Mesenchymal stem cell (in vitro differentiated cells and primary cell): ENCODE results near the gene PDILT.

Source experiments
- DNase-seq: peaks from one replicate; pipeline ENCODE4 v3.0.0-alpha.2; 2013
- H2AFZ ChIP-seq: one replicate; pipeline ENCODE4 v1.6.1; 2013; ENCODE audit warnings: low read depth, mild to moderate bottlenecking, control low read depth, inconsistent platforms, low read length, moderate library complexity
- H2AK5ac ChIP-seq: 2 replicates; pipeline ENCODE4 v1.6.1; 2013; ENCODE audit warnings: low read length, moderate library complexity, mild to moderate bottlenecking, inconsistent platforms; ENCODE audit not compliant: severe bottlenecking
- H2BK120ac ChIP-seq: one replicate; pipeline ENCODE4 v1.6.1; 2013; ENCODE audit warnings: low read depth, mild to moderate bottlenecking, inconsistent platforms, low read length, moderate library complexity
- H2BK12ac ChIP-seq, 2 experiments: one replicate each; pipeline ENCODE4 v1.6.1; 2013; ENCODE audit warnings: inconsistent platforms in 2 of 2, low read length in 2 of 2, mild to moderate bottlenecking in 2 of 2, moderate library complexity in 2 of 2, control low read depth in 1 of 2
- H2BK15ac ChIP-seq: one replicate; pipeline ENCODE4 v1.6.1; 2013; ENCODE audit warnings: mild to moderate bottlenecking, low read depth, inconsistent platforms; ENCODE audit not compliant: poor library complexity, severe bottlenecking
- H2BK5ac ChIP-seq: 2 replicates; pipeline ENCODE4 v1.6.1; 2013; ENCODE audit warnings: low read depth, mild to moderate bottlenecking, low read length, control low read depth, inconsistent platforms; ENCODE audit not compliant: poor library complexity, severe bottlenecking
- H3K14ac ChIP-seq, 2 experiments: one replicate each; pipeline ENCODE4 v1.6.1; 2013; ENCODE audit warnings: inconsistent platforms in 2 of 2, low read length in 2 of 2, control low read depth in 1 of 2, mild to moderate bottlenecking in 1 of 2, moderate library complexity in 1 of 2
- H3K18ac ChIP-seq, 2 experiments: one replicate each; pipeline ENCODE4 v1.6.1; 2013; ENCODE audit warnings: inconsistent platforms in 2 of 2, low read length in 2 of 2, control low read depth in 1 of 2, low read depth in 1 of 2, mild to moderate bottlenecking in 1 of 2
- H3K23ac ChIP-seq, 2 experiments: one replicate each; pipeline ENCODE4 v1.6.1; 2013; ENCODE audit warnings: inconsistent platforms in 2 of 2, low read length in 2 of 2, mild to moderate bottlenecking in 2 of 2, moderate library complexity in 2 of 2, control low read depth in 1 of 2
- H3K27ac ChIP-seq: 2 replicates; pipeline ENCODE4 v1.5.1; 2013; ENCODE audit warnings: mild to moderate bottlenecking, moderate library complexity, low read length, control low read depth, inconsistent platforms; ENCODE audit not compliant: poor library complexity, severe bottlenecking
- H3K27me3 ChIP-seq, 2 experiments: 2 replicates each; pipeline versions ENCODE4 v1.6.1 to v1.7.0; 2013; ENCODE audit warnings: low read length in 2 of 2, mild to moderate bottlenecking in 2 of 2, moderate library complexity in 2 of 2, control low read depth in 1 of 2, inconsistent platforms in 1 of 2; ENCODE audit not compliant: control insufficient read depth in 1 of 2, insufficient read depth in 1 of 2
- H3K36me3 ChIP-seq, 2 experiments: 2 replicates each; pipeline versions ENCODE4 v1.6.1 to v1.7.0; 2013; ENCODE audit warnings: low read length in 2 of 2, control low read depth in 1 of 2, inconsistent platforms in 1 of 2, low read depth in 1 of 2, mild to moderate bottlenecking in 1 of 2; ENCODE audit not compliant: insufficient read depth in 2 of 2, control insufficient read depth in 1 of 2
- H3K4ac ChIP-seq, 2 experiments: one replicate each; pipeline ENCODE4 v1.6.1; 2013; ENCODE audit warnings: inconsistent platforms in 2 of 2, low read length in 2 of 2, mild to moderate bottlenecking in 2 of 2, moderate library complexity in 2 of 2, control low read depth in 1 of 2, low read depth in 1 of 2
- H3K4me1 ChIP-seq: 2 replicates; pipeline ENCODE4 v1.6.1; 2013; ENCODE audit warnings: low read depth, low read length, control low read depth; ENCODE audit not compliant: control insufficient read depth, insufficient read depth
- H3K4me2 ChIP-seq: 2 replicates; pipeline ENCODE4 v1.6.1; 2013; ENCODE audit warnings: low read length, mild to moderate bottlenecking, inconsistent platforms; ENCODE audit not compliant: poor library complexity, severe bottlenecking
- H3K4me3 ChIP-seq, 2 experiments: 2 replicates each; pipeline versions ENCODE4 v1.5.1 to v1.7.0; 2013; ENCODE audit warnings: low read length in 2 of 2, mild to moderate bottlenecking in 2 of 2, control low read depth in 1 of 2, low read depth in 1 of 2; ENCODE audit not compliant: insufficient read depth in 1 of 2
- H3K79me1 ChIP-seq: replicated peaks from 2 replicates; pipeline ENCODE4 v1.6.1; 2013; ENCODE audit warnings: mild to moderate bottlenecking, control low read depth, low read length, inconsistent platforms; ENCODE audit not compliant: poor library complexity, severe bottlenecking
- H3K9ac ChIP-seq: 2 replicates; pipeline ENCODE4 v1.7.0; 2013; ENCODE audit warnings: mild to moderate bottlenecking, low read length, moderate library complexity
- H3K9me3 ChIP-seq: 2 replicates; pipeline ENCODE4 v1.7.0; 2013; ENCODE audit warnings: mild to moderate bottlenecking, low read length; ENCODE audit not compliant: control insufficient read depth
- H4K8ac ChIP-seq: one replicate; pipeline ENCODE4 v1.6.1; 2013; ENCODE audit warnings: inconsistent platforms, mild to moderate bottlenecking, low read length, moderate library complexity
- H4K91ac ChIP-seq: one replicate; pipeline ENCODE4 v1.6.1; 2013; ENCODE audit warnings: mild to moderate bottlenecking, low read length, inconsistent platforms
- WGBS: methylation state at CpG from one replicate; pipeline ENCODE4 v1.1.7; 2013; ENCODE audit warnings: mixed read lengths; 5-methylcytosine and 5-hydroxymethylcytosine counted together

Gene PDILT

GRCh38 chr16:20331635-20332034, 72.9 kb downstream of the PDILT start:
- H3K27ac ChIP-seq: no peak overlapping the region
- H3K23ac ChIP-seq: no peak overlapping the region
- H2BK120ac ChIP-seq: no peak overlapping the region
- H3K9me3 ChIP-seq: no peaks in the 10 kb centered on the region
- no peaks in the 10 kb centered on the region for H3K79me1 ChIP-seq
- WGBS: 76% methylated on average over 5 of the region's 5 CpGs
- H2BK15ac ChIP-seq: no peak overlapping the region
- H3K14ac ChIP-seq: no peak overlapping the region
- no peak overlapping the region for H3K4me3 ChIP-seq
- H4K8ac ChIP-seq: no peak overlapping the region
- no peak overlapping the region for H3K18ac ChIP-seq
- H3K36me3 ChIP-seq: no peaks in the 10 kb centered on the region
- no peak overlapping the region for H4K91ac ChIP-seq
- H2AFZ ChIP-seq: no peak overlapping the region
- no peak overlapping the region for H2AK5ac ChIP-seq
- no peak overlapping the region for H2BK5ac ChIP-seq
- DNase-seq: no peak
- H3K4me1 ChIP-seq: peaks cover 2% of the 10 kb centered on the region
- no peak overlapping the region for H3K4me2 ChIP-seq
- no peak overlapping the region for H3K9ac ChIP-seq
- H3K27me3 ChIP-seq: peaks cover 0 to 9% of the 10 kb centered on the region in 2 experiments
- H3K4ac ChIP-seq: no peak overlapping the region
- H2BK12ac ChIP-seq: no peak overlapping the region

- H2BK120ac ChIP-seq: no peak overlapping the region
- no peak overlapping the region for H4K91ac ChIP-seq
- no peaks in the 10 kb centered on the region for H3K27me3 ChIP-seq
- H3K14ac ChIP-seq: no peak overlapping the region
- no peak overlapping the region for H2BK12ac ChIP-seq
- WGBS: 60% methylated on average over 4 of the region's 5 CpGs
- DNase-seq: no peak
- no peaks in the 10 kb centered on the region for H3K79me1 ChIP-seq
- no peaks in the 10 kb centered on the region for H3K9me3 ChIP-seq
- peaks cover 2% of the 10 kb centered on the region for H3K4me1 ChIP-seq
- no peaks in the 10 kb centered on the region for H3K36me3 ChIP-seq
- H2BK5ac ChIP-seq: no peak overlapping the region
- H3K9ac ChIP-seq: no peak overlapping the region
- no peak overlapping the region for H2AFZ ChIP-seq
- no peak overlapping the region for H3K27ac ChIP-seq
- H3K4me3 ChIP-seq: no peak overlapping the region
- no peak overlapping the region for H2AK5ac ChIP-seq
- no peak overlapping the region for H3K18ac ChIP-seq
- H3K4ac ChIP-seq: no peak overlapping the region
- no peak overlapping the region for H3K23ac ChIP-seq
- H4K8ac ChIP-seq: no peak overlapping the region
- no peak overlapping the region for H3K4me2 ChIP-seq
- H2BK15ac ChIP-seq: no peak overlapping the region
Measured at GRCh38 chr16:20329392-20330138, 75.0 kb downstream of the PDILT start.

- no peak for DNase-seq
Measured at GRCh38 chr16:20327444-20328041, 77.0 kb downstream of the PDILT start, which contains the start of gene GP2. Gene GP2, minus strand, starts transcription at chr16:20327513. Its CDS starts 1,082 bp downstream, at chr16:20326431.

GRCh38 chr16:20326321-20326720, 78.2 kb downstream of the PDILT start:
- Histone ChIP-seq H3K4me1 (no peaks in the 10 kb centered on the region), H3K4me2 (no peak overlapping the region), H2BK15ac (no peak overlapping the region), H3K27ac (no peak overlapping the region), H2BK12ac (no peak overlapping the region), H4K91ac (no peak overlapping the region), H4K8ac (no peak overlapping the region), H3K79me1 (no peaks in the 10 kb centered on the region), H3K18ac (no peak overlapping the region), H2BK5ac (no peak overlapping the region), H3K36me3 (no peaks in the 10 kb centered on the region), H2BK120ac (no peak overlapping the region), H3K27me3 (no peaks in the 10 kb centered on the region), H3K4me3 (no peak overlapping the region), H2AFZ (no peak overlapping the region), H3K14ac (no peak overlapping the region), H3K9me3 (no peaks in the 10 kb centered on the region), H3K9ac (no peak overlapping the region), H3K4ac (no peak overlapping the region), H2AK5ac (no peak overlapping the region), H3K23ac (no peak overlapping the region)
- WGBS: 40% methylated on average over 3 of the region's 3 CpGs
- DNase-seq: no peak

More at GRCh38 chr16:20327444-20328041, 77.0 kb downstream of the PDILT start, which contains the start of gene GP2:
- Histone ChIP-seq H3K18ac (no peak within 1 kb of the TSS), H3K23ac (no peak within 1 kb of the TSS), H2BK120ac (no peak within 1 kb of the TSS), H3K14ac (no peak within 1 kb of the TSS), H3K27me3 (no peaks in the 10 kb centered on the region), H3K27ac (no peak within 1 kb of the TSS), H2BK12ac (no peak within 1 kb of the TSS), H3K36me3 (no peaks in the 10 kb centered on the region), H4K91ac (no peak within 1 kb of the TSS), H3K4ac (no peak within 1 kb of the TSS), H3K4me3 (no peak within 1 kb of the TSS), H4K8ac (no peak within 1 kb of the TSS), H2BK15ac (no peak within 1 kb of the TSS), H2AFZ (no peak within 1 kb of the TSS), H2AK5ac (no peak within 1 kb of the TSS), H2BK5ac (no peak within 1 kb of the TSS), H3K9me3 (no peaks in the 10 kb centered on the region), H3K79me1 (no peaks in the 10 kb centered on the region), H3K4me1 (no peaks in the 10 kb centered on the region), H3K9ac (no peak within 1 kb of the TSS), H3K4me2 (no peak within 1 kb of the TSS)
- 72% methylated on average over 6 of the region's 7 CpGs for WGBS
